WTC11 (cell line): ENCODE data around the gene ZNF606. TPM values are rescaled to one million over a fixed set of nuclear protein-coding genes. Genes with fewer than 3 reads are reported as not detected.

Experiments
- ATAC-seq: fragments of 200-7000 bp; cut with Tn5 transposase; 2 replicates; pipeline ENCODE4 v1.10.0; 2021; ENCODE audit warnings: mild to moderate bottlenecking, moderate library complexity
- CTCF ChIA-PET: fragments of 300-600 bp; sonication (Branson Sonifier 250); formaldehyde crosslinking; loops from one replicate; lab custom pipeline; 2021; ENCODE audit warnings: antibody characterized with exemption; lab: Charles Lee
- POLR2A ChIA-PET: fragments of 350-600 bp; sonication (Branson Sonifier 250); formaldehyde crosslinking; loops from one replicate; lab custom pipeline; 2021; ENCODE audit warnings: antibody characterized with exemption; lab: Charles Lee
- DNase-seq: peaks from one replicate; pipeline ENCODE4 v3.0.0; 2021; ENCODE audit warnings: low spot score
- H3K27ac Mint-ChIP-seq: 2 replicates; pipeline ENCODE4 v1.8.0; 2021; ENCODE audit warnings: mixed read lengths
- H3K27me3 Mint-ChIP-seq: 2 replicates; pipeline ENCODE4 v1.8.0; 2021; ENCODE audit warnings: low read depth, mild to moderate bottlenecking, moderate library complexity, mixed read lengths
- H3K36me3 Mint-ChIP-seq: 2 replicates; pipeline ENCODE4 v1.8.0; 2021; ENCODE audit warnings: mixed read lengths
- H3K4me1 Mint-ChIP-seq: 2 replicates; pipeline ENCODE4 v1.8.0; 2022; ENCODE audit warnings: mixed read lengths
- H3K4me3 Mint-ChIP-seq: 2 replicates; pipeline ENCODE4 v1.8.0; 2021; ENCODE audit warnings: mild to moderate bottlenecking, moderate library complexity, mixed read lengths
- H3K9me3 Mint-ChIP-seq: 2 replicates; pipeline ENCODE4 v1.8.0; 2021; ENCODE audit warnings: mixed read lengths
- FOXJ3 ChIP-seq: sonication (generic); formaldehyde crosslinking; IDR thresholded peaks from 2 replicates; pipeline ENCODE4 v1.9.0; 2021; ENCODE audit warnings: missing genetic modification reagents, mild to moderate bottlenecking, borderline replicate concordance
- FOXK1 ChIP-seq: sonication (generic); formaldehyde crosslinking; IDR thresholded peaks from 2 replicates; pipeline ENCODE4 v1.8.0; 2022; ENCODE audit warnings: mild to moderate bottlenecking, moderate library complexity, missing genetic modification reagents
- GTF2I ChIP-seq: fragments of 250-450 bp; sonication (Bioruptor Pico); conservative IDR thresholded peaks from 2 replicates; pipeline ENCODE4 v1.4.0; 2021; ENCODE audit warnings: mild to moderate bottlenecking
- OVOL2 ChIP-seq: fragments of 250-450 bp; sonication (Bioruptor Pico); IDR thresholded peaks from 2 replicates; pipeline ENCODE4 v1.9.0; 2021; ENCODE audit warnings: mild to moderate bottlenecking, borderline replicate concordance
- PRDM15 ChIP-seq: sonication (generic); formaldehyde crosslinking; IDR thresholded peaks from 2 replicates; pipeline ENCODE4 v1.8.0; 2022; ENCODE audit warnings: missing genetic modification reagents
- SP1 ChIP-seq: sonication (generic); formaldehyde crosslinking; conservative IDR thresholded peaks from 2 replicates; pipeline ENCODE4 v1.8.1; 2022; ENCODE audit warnings: missing genetic modification reagents
- TEAD4 ChIP-seq: sonication (generic); formaldehyde crosslinking; IDR thresholded peaks from 2 replicates; pipeline ENCODE4 v1.8.0; 2022; ENCODE audit warnings: mild to moderate bottlenecking, missing genetic modification reagents
- ZNF281 ChIP-seq: sonication (generic); formaldehyde crosslinking; IDR thresholded peaks from 2 replicates; pipeline ENCODE4 v1.8.0; 2023; ENCODE audit warnings: mild to moderate bottlenecking, missing genetic modification reagents
- ZNF317 ChIP-seq: sonication (generic); formaldehyde crosslinking; IDR thresholded peaks from 2 replicates; pipeline ENCODE4 v1.8.1; 2023; ENCODE audit warnings: low read depth, mild to moderate bottlenecking, moderate library complexity, missing genetic modification reagents, borderline replicate concordance
- ZNF416 ChIP-seq: fragments of 250-450 bp; sonication (Bioruptor Pico); IDR thresholded peaks from 2 replicates; pipeline ENCODE4 v1.9.0; 2021; ENCODE audit warnings: mild to moderate bottlenecking, inconsistent platforms
- ZNF423 ChIP-seq: fragments of 250-450 bp; sonication (Bioruptor Pico); IDR thresholded peaks from 2 replicates; pipeline ENCODE4 v2.1.2; 2022; ENCODE audit warnings: mild to moderate bottlenecking, moderate library complexity
- ZNF512 ChIP-seq: sonication (generic); formaldehyde crosslinking; IDR thresholded peaks from 2 replicates; pipeline ENCODE4 v1.8.1; 2022; ENCODE audit warnings: missing genetic modification reagents, borderline replicate concordance
- total RNA-seq: library from RNA; stranded (reverse); gene quantifications from 3 replicates; pipeline ENCODE4 v1.2.3, GENCODE V29; 2021
- TF ChIP-seq, protein P1 (sequence below): fragments of 250-450 bp; sonication (Bioruptor Pico); IDR thresholded peaks from 2 replicates; pipeline ENCODE4 v1.9.0; 2021; ENCODE audit warnings: moderate library complexity, mild to moderate bottlenecking, inconsistent platforms, borderline replicate concordance
- TF ChIP-seq, protein P2 (sequence below): fragments of 200-600 bp; IDR thresholded peaks from 2 replicates; pipeline ENCODE4 v1.8.0; 2022; ENCODE audit warnings: antibody characterized with exemption

Gene ZNF606
- total RNA-seq, 1 experiment from 2014 or later: 26.1 TPM

DNA sequence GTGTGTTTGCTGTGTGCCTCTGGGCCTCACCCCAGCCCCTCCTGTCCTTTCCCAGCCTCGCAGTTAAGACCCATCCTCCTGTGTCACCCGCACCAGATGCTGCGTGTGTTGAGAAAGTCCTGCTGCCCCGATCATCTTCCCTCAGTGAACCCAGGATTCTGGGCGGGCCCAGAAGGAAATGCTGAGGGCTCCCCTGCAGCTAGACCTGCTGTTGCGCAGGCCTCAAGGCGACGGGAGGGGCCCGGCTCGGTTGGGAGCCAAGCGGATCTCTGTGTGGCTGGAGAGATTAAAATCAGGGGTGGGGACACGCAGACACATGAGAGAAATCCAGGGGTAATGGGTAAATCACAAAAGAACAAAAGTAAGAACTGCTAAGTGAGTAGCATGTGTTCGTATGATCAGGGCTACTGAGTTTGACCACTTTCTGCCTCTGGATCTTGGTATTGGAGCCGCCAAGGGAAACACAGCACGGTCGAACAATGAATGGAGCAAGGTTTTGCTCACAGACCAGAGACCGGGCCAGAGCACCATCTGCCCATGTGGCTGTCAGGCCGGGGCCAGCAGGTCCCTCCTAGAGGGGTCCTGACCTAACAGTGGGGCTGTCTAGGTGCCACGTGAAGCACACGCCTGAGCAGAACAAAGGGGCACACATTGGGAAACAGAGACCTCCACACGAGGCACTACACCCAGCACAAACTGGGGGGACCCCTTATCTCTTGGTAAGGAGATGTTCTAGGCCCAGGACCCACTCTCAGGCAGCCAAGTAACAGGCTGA, 38.3 kb upstream of the ZNF606 start:
- DNase-seq (no peak), ATAC-seq (no peak)
- Mint-ChIP-seq H3K27ac (no peak overlapping the region), H3K4me1 (peaks cover 25% of the 10 kb centered on the region), H3K4me3 (no peak overlapping the region), H3K36me3 (peaks cover 14% of the 10 kb centered on the region), H3K9me3 (peaks cover 19% of the 10 kb centered on the region)
- ChIA-PET POLR2A (interaction anchor here (0.6 kb wide), 1 partner anchor 19 kb away, joined by 3 read pairs; no protein-coding TSS in a partner anchor), CTCF (no interaction called here)
- TF ChIP-seq, protein P1, sequence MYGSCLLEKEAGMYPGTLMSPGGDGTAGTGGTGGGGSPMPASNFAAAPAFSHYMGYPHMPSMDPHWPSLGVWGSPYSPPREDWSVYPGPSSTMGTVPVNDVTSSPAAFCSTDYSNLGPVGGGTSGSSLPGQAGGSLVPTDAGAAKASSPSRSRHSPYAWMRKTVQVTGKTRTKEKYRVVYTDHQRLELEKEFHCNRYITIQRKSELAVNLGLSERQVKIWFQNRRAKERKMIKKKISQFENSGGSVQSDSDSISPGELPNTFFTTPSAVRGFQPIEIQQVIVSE (CRISPR knock-in tag): no peak
- TF ChIP-seq FOXK1: no peak
- TF ChIP-seq TEAD4: no peak
- TF ChIP-seq FOXJ3 (CRISPR knock-in tag): no peak
- no peak for TF ChIP-seq ZNF416 (CRISPR knock-in tag)
- TF ChIP-seq ZNF512: no peak
- no peak for TF ChIP-seq PRDM15 (CRISPR knock-in tag)
- no peak for TF ChIP-seq ZNF317
- TF ChIP-seq OVOL2 (CRISPR knock-in tag): no peak
- no peak for TF ChIP-seq ZNF281 (CRISPR knock-in tag)
- TF ChIP-seq GTF2I (CRISPR knock-in tag): no peak
- TF ChIP-seq ZNF423: no peak
- TF ChIP-seq, protein P2, sequence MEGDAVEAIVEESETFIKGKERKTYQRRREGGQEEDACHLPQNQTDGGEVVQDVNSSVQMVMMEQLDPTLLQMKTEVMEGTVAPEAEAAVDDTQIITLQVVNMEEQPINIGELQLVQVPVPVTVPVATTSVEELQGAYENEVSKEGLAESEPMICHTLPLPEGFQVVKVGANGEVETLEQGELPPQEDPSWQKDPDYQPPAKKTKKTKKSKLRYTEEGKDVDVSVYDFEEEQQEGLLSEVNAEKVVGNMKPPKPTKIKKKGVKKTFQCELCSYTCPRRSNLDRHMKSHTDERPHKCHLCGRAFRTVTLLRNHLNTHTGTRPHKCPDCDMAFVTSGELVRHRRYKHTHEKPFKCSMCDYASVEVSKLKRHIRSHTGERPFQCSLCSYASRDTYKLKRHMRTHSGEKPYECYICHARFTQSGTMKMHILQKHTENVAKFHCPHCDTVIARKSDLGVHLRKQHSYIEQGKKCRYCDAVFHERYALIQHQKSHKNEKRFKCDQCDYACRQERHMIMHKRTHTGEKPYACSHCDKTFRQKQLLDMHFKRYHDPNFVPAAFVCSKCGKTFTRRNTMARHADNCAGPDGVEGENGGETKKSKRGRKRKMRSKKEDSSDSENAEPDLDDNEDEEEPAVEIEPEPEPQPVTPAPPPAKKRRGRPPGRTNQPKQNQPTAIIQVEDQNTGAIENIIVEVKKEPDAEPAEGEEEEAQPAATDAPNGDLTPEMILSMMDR: no peak
- TF ChIP-seq SP1: no peak
- TF ChIP-seq, all 79 proteins: peak for 0
- peaks cover 52% of the 10 kb centered on the region for H3K27me3 Mint-ChIP-seq
